Muscle of arm (tissue), 12 donors: Measurements from ENCODE around the gene ITGB8. TPM values are rescaled to one million over a fixed set of nuclear protein-coding genes. Genes with fewer than 3 reads are reported as not detected.

Experiments
- DNase-seq: peaks from one replicate; pipeline ENCODE4 v3.0.0-alpha.2; 2013
- polyA plus RNA-seq, 12 donors: library from polyadenylated mRNA; unstranded; fragments of 120-200 nt; gene quantifications; one replicate each; pipeline ENCODE4 v1.2.1, GENCODE V29; 2013; ENCODE audit not compliant: insufficient read length in 12 of 12

The ITGB8 gene
- polyA plus RNA-seq, 12 donors: 3.9 to 11.0 (median 5.7) TPM; not detected in 1

DNA sequence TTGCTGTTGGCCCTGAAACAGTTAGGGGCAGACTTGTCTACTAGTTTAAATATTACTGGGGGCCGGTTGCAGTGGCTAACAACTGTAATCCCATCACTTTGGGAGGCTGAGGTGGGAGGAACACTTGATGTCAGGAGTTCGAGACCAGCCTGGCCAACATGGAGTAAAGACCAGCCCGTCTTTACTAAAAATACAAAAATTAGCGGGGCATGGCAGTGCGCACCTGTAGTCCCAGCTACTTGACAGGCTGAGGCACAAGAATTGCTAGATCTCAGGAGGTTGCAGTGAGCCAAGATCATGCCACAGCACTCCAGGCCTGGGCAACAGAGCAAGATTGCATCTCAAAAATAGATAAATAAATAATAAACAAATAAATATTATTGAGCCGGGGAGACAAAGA, 7.6 kb downstream of the ITGB8 start:
- DNase-seq: no peak

GRCh38 chr7:20340839-20341238, 10.1 kb downstream of the ITGB8 start:
- no peak for DNase-seq

GRCh38 chr7:20343205-20343604, 12.5 kb downstream of the ITGB8 start:
- no peak for DNase-seq

GRCh38 chr7:20343941-20344340, 13.2 kb downstream of the ITGB8 start:
- no peak for DNase-seq

DNA sequence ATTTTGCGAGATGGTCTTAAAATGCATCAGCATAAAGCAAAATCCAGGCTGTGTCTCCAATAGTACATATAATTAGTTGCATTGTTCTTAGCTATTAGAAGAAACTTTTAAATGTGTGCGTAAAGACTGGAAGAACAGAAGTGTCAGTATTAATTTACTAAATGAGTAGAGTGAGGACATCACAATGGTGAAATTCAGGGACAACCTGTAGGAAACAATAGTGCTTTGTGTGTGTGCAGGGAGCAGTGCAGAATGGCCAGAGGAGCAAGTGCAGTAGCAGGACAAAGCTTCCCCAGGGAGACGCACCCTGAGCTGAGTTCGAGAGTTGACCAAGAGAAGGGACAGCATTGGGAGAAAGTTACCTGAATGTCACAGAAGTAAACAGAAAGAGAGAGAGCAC, 13.7 kb downstream of the ITGB8 start:
- DNase-seq: no peak

- no peak for DNase-seq
Measured at GRCh38 chr7:20346577-20346976, 15.9 kb downstream of the ITGB8 start.

- no peak for DNase-seq
Measured at GRCh38 chr7:20347680-20348079, 17.0 kb downstream of the ITGB8 start.

GRCh38 chr7:20348125-20348807, 17.6 kb downstream of the ITGB8 start:
- DNase-seq: no peak

- DNase-seq: no peak
Measured at GRCh38 chr7:20350518-20350951, 19.8 kb downstream of the ITGB8 start.

GRCh38 chr7:20350996-20351692, 20.4 kb downstream of the ITGB8 start:
- DNase-seq: no peak

DNA sequence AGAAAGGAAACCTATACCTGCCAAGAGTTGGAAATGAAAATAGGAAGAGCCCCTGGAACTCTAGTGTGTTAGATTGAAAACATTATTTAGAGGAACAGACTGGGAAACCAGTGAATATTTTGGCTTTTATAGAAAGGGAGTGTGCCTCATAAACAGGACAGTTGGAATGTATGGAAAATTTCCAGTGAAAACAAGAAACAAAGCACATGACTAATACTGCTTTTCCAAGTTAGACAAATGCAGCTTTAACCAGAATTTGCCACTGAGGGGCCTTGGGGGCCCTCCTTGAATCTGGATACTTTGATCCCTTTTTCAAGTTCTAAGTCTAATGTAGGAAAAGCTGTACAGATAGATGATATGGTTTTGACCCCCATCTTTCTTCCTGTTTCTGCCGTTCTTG, 21.2 kb downstream of the ITGB8 start:
- DNase-seq: no peak

DNA sequence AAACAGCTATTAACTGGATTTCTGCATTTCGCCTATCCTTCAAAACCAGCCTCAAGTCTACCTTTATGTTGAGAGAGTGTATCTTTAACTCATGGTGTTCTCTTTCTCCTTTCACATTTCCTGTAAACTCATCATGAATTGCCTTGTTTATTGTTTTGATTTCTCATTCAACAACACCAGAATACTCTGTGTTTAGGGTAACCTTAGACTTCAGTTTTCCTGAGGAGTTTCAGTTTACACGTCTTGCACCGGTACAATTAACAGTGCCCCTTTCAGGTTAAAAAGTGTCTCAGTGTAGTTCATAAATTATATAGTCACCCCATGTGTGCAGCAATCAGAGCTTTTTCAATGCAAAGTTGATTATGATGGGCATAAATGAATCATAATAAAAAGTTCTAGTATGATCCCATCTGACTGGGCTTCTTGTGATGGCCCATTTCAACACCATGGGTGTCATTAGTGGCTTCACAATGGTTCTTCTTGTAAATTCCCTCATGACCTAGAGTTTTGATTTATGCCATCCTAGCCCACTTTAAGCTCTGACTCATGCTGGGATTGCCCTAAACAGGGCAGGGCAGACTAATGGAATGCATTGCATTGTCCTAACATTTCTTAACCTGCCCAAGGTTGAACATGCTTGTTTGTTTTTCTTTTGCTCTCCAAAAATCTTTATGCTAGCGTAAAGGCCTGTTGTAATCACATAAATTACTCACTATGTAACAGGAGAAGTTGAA, 22.0 kb downstream of the ITGB8 start:
- DNase-seq: no peak

DNA sequence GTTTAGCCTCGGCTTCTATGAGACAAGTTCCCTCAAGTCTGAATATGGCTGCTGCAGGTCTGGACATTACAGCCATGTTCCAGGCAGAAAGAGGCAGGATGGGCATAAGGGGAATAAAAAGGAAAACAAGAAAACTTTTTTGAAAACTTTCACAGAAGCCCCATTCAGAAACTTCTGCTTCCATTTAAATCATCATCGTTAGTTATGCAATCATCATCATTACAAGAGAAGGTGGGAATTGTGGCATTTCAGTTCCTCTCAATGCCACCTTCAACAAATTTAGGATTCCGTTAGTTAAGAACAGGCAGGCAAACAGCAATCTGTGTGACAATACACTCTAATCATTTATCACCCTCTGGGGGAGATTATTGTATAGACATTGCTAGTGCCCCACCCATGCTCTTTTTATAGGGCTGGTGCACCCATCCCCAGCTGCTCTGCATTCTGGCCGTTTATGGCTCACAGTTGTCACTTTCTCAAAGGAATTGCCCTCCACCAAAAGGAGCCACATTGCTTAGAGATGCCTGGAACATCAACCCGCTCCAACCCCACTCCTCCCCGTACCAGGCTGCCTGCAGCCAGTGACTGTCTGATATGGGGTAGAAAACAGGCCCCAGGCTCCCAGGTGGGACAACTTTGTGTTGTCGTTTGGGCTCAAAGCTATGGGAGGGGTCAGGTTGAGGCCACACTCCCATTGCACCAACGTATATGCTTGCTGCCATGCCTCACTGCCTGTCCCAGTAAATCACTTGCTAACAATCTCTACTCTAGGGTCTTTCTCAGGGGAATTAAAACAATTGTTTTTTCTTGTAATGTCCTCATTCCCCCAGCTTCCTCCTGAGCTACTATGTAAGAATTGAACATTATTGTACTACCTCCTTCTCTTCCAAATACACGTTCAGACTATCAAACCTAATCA, 24.2 kb downstream of the ITGB8 start:
- no peak for DNase-seq

- no peak for DNase-seq
Measured at GRCh38 chr7:20358106-20358505, 27.4 kb downstream of the ITGB8 start.

DNA sequence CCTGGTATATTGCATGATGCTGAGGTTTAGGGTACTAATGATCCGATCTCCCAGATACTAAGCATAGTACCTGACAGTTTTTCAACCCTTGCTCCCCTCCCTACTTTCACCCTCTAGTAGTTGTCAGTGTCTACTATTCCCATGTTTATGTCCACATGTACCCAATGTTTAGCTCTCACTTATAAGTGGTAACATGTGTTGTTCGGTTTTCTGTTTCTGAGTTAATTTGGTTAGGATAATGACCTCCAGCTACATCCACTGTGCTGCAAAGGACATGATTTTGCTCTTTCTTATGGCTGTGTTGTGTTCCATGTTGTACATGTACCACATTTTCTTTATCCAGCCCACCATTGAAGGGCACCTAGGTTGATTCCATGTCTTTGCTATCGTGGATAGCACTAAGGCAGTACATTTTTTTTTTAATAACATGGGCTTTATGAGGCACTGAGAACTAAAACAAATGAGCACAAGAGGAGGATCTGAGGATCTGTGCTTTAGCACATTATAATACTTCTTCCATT, 28.1 kb downstream of the ITGB8 start:
- no peak for DNase-seq

- no peak for DNase-seq
Measured at GRCh38 chr7:20359341-20359963, 28.8 kb downstream of the ITGB8 start.

DNA sequence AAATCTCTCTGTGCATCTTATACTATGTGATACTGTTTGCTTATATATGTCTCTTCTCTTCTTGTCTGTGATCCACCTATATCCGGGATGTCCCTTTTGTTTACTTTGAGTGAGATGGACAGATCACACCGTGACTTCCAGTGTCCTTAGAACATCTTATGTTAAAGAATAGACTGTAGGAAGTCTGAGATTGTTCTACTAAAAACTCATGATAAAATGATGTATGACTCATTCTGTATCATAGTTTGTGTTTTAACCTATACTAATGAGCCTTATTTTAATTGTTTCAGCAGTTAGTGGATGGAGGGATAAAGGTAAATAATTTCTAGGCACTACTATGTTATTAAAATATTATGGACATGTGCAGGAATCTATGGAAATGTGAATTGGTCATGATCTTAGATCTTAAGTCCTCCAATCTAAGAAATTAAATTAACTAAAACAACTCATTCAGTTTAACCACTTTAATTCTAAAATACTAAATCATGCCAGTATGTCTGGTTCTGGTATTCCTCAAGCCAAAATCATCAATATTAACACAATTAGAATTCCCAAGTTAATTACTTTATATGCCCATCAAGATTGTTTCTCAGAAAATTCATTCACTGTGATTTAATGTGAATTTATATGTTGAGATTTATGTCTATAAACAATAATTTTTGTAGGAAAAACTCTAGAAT, 32.0 kb downstream of the ITGB8 start:
- no peak for DNase-seq

DNA sequence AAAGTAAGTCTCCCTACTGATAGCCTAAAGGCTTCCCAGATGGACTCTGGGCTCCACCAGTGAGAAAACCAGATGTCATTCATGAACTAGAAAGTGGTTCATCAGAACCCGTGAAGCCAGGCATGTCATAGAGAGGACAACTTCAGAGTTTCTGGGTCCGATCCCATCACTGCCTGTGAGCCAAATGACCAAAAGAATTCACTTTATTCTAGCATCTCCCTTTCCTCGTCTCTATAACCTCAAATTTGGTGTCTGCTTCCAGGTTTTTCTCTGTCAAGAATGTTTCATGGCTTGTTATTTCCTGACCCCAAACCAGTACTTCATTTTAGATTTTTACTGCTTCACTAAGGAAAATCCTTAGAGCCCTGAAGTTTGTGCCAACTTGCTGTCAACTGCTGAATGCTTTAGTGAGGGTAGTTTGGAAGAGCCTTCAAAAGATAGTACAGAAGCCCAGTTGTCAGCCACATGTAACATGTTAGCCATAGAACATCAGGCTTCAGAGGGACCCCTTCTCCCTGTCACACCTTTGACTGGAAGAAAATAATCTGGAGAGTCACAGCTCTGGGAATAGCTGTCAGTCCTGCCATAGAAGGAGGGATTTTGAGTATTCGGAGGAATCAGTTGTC, 34.0 kb downstream of the ITGB8 start:
- DNase-seq: no peak

GRCh38 chr7:20365486-20365885, 34.8 kb downstream of the ITGB8 start:
- no peak for DNase-seq

DNA sequence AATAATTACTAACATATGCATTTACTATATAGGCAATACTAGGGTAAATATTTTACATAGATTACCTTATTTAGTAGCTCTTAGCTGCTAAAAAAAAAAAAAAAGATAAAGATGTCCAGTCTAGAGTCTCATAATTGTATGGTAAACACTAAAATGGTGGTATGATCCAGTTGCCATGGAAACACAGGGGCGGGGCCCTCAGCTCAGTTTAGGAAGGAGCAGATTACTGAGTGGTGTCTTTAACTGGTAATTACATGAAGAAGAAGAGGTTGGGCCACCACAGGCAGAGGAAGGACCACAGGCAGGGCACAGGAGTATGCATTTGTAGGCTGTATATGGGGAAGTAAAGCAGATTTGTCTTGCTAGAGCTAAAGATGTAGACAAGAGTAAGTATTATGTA, 43.7 kb downstream of the ITGB8 start:
- no peak for DNase-seq
